Coronary artery (tissue), 2 donors: ENCODE data around the gene PAAF1.

ENCODE experiments used
- DNase-seq: peaks from one replicate; pipeline ENCODE4 v3.0.0-alpha.2; 2017; ENCODE audit warnings: low spot score
- H3K27ac ChIP-seq, 2 donors: fragments of 200-600 bp; sonication (generic); one replicate each; pipeline ENCODE4 v1.5.1; 2016 to 2019
- H3K4me3 ChIP-seq: fragments of 200-600 bp; sonication (generic); 2 replicates; pipeline ENCODE4 v1.5.1; 2016; ENCODE audit warnings: mild to moderate bottlenecking, moderate library complexity
- TF ChIP-seq, protein P1 (sequence below): fragments of 200-600 bp; sonication (generic); IDR thresholded peaks from one replicate; pipeline ENCODE4 v1.5.1; 2019; ENCODE audit warnings: antibody characterized with exemption

PAAF1 gene

DNA sequence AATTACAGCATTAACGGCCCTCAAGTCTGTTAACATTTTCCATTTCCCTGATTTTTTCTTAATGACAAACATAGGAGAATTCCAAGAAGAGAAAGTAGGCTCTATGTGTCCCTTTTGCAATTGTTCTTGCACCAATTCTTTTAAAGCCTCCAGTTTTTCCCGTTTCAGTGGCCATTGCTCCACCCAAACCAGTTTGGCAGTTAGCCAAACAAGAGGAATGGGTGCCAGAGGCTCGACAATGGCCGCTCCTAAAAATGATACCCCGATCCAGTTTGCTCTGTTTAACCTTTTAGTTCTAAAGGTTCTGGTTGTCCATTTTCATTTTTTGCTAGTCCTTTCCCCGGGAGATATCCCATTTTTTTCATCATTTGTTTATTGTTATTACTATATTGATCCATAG lies 67.3 kb downstream of the PAAF1 start:
- no peak overlapping the region for H3K4me3 ChIP-seq
- H3K27ac ChIP-seq = no peak overlapping the region

DNA sequence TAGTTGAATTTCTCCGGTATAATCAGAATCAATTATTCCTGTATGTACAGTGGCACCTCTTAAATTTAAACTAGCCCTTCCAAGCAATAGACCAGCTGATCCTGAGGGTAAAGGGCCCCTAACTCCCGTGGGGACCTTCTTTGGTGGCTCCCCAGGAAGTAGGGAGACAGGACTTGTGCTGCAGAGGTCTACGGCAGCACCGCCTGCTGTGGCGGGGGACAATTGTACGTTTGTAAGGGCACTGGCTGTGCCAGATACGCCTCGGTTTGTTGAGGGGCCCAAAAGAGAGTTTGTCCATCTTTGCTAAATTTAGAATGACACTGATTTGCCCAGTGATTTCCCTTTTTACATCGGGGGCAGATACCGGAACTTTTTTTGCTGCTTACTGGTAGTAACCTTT lies 68.1 kb downstream of the PAAF1 start:
- H3K4me3 ChIP-seq = no peak overlapping the region

More for the DNA sequence above, 67.3 kb downstream of the PAAF1 start:
- TF ChIP-seq, protein P1, sequence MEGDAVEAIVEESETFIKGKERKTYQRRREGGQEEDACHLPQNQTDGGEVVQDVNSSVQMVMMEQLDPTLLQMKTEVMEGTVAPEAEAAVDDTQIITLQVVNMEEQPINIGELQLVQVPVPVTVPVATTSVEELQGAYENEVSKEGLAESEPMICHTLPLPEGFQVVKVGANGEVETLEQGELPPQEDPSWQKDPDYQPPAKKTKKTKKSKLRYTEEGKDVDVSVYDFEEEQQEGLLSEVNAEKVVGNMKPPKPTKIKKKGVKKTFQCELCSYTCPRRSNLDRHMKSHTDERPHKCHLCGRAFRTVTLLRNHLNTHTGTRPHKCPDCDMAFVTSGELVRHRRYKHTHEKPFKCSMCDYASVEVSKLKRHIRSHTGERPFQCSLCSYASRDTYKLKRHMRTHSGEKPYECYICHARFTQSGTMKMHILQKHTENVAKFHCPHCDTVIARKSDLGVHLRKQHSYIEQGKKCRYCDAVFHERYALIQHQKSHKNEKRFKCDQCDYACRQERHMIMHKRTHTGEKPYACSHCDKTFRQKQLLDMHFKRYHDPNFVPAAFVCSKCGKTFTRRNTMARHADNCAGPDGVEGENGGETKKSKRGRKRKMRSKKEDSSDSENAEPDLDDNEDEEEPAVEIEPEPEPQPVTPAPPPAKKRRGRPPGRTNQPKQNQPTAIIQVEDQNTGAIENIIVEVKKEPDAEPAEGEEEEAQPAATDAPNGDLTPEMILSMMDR = no peak
- no peak for DNase-seq

DNA sequence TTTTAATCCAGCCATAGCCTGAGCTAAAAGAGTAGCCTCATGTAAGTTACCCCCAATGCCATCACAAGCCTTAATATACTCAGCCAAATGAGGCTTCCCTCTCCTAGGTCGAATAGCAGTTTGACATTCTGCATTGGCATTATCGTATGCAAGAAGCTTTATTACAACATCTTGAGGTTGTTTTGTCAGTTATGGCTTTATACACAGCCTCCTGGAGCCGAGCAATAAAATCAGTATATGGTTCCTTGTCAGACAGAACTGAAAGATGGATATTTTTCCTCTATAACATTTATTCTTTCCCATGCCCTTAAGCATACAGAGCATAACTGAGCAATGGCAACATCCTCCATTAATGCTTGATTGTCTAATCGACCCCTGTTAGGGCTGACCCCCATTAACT lies 68.6 kb downstream of the PAAF1 start:
- DNase-seq = no peak
- TF ChIP-seq, protein P1 = no peak
- Histone ChIP-seq H3K27ac (no peak overlapping the region), H3K4me3 (no peak overlapping the region)

More for the DNA sequence above, 68.1 kb downstream of the PAAF1 start:
- TF ChIP-seq, protein P1 = no peak
- DNase-seq = no peak
- H3K27ac ChIP-seq = no peak overlapping the region

DNA sequence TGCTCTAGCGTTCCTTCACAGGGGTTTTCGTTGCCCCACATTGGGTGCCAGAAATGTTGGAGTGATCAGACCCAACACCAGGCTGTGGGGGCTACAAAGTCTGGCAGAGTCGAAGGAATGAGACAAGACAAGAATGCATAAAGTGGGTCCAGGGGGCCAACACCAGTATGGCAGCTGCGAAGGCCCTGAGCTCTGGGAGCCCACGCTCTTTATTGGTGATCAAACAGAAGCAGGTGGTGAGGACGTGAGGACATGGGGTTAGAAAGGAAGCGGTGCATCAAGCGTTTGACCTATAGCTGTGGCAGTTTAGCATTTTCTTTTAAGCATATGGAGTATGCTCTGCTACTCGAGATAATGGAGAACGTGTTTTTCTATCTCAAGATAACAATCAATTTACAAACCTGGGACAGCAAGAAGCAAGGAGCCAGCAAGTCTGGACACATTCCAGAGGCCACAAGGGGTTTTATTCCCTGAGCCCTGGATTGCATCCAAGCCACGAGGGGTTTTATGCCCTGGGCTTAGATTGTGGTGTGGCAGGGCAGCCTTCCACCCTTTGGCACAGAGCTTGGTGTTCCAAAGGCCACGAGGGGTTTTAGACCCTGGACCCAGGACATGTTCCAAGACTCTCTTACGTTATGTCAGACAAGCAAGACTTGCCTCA lies 70.1 kb downstream of the PAAF1 start:
- no peak overlapping the region for H3K4me3 ChIP-seq
- DNase-seq = no peak
- TF ChIP-seq, protein P1 = no peak
- no peak overlapping the region for H3K27ac ChIP-seq

DNA sequence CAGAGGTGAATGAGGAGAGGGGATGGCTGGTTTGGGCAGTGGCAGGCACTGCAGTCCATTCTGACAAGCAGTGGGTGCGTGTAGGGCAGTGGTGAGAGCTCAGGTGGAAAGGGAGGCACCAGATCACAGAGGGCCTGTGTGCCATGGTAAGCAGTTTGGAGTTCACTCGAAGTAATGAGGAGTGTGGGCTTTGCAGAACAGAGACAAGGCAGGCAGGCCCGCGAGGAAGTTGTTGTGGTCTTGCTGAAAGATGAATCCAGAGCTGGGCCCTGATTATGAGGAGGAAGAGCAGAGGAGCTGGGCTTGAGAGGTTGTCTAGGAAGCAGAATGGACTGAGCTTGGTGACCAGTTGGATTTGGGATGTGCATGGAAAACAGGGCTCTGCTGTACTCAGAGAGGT lies 72.4 kb downstream of the PAAF1 start:
- TF ChIP-seq, protein P1 = no peak
- DNase-seq = no peak
- H3K4me3 ChIP-seq = no peak overlapping the region
- H3K27ac ChIP-seq = no peak overlapping the region

DNA sequence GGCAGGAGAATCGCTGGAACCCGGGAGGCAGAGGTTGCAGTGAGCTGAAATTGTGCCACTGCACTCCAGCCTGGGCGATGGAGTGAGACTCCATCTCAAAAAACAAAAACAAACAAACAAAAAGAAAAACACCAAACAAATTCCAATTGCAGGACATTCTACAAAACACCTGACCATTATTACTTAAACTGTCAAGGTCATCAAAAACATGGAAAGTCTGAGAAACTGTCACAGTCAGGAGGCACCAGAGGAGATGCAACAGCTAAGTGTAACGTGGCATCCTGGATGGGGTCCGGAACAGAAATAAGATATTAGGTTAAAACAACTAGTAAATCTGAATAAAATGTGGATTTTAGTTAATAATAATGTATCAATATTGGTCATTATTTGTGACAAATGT lies 73.1 kb downstream of the PAAF1 start:
- no peak overlapping the region for H3K27ac ChIP-seq
- DNase-seq = no peak
- no peak overlapping the region for H3K4me3 ChIP-seq
- TF ChIP-seq, protein P1 = no peak
